OCI-LY1 (cell line): ENCODE measurements around the gene ZNF362.

ENCODE experiments used
- H2AFZ ChIP-seq: fragments of 200-600 bp; sonication (generic), shearing (Covaris generic); 2 replicates; pipeline ENCODE4 v1.6.0; 2014; ENCODE audit warnings: antibody characterized with exemption, mild to moderate bottlenecking, low read length
- H3F3A ChIP-seq: fragments of 200-600 bp; sonication (generic), shearing (Covaris generic); 2 replicates; pipeline ENCODE4 v1.6.0; 2014; ENCODE audit warnings: mild to moderate bottlenecking, antibody characterized with exemption, low read length, moderate library complexity; ENCODE audit not compliant: insufficient read depth
- H3K27ac ChIP-seq: fragments of 200-600 bp; sonication (generic); 2 replicates; pipeline ENCODE4 v1.5.1; 2014; ENCODE audit warnings: low read length, mixed run types, mild to moderate bottlenecking, low read depth; ENCODE audit not compliant: poor library complexity, severe bottlenecking
- H3K27me3 ChIP-seq: fragments of 200-600 bp; sonication (generic); 2 replicates; pipeline ENCODE4 v1.6.0; 2014; ENCODE audit warnings: antibody characterized with exemption, mild to moderate bottlenecking, low read length, moderate library complexity; ENCODE audit not compliant: insufficient read depth
- H3K36me3 ChIP-seq: fragments of 200-600 bp; sonication (generic); 2 replicates; pipeline ENCODE4 v1.6.1; 2014; ENCODE audit warnings: mild to moderate bottlenecking, antibody characterized with exemption, low read length, moderate library complexity, mixed read lengths; ENCODE audit not compliant: insufficient read depth
- H3K4me1 ChIP-seq: fragments of 200-600 bp; sonication (generic); 2 replicates; pipeline ENCODE4 v1.5.1; 2014; ENCODE audit warnings: mild to moderate bottlenecking, low read length, moderate library complexity; ENCODE audit not compliant: insufficient read depth, severe bottlenecking
- H3K4me2 ChIP-seq: fragments of 200-600 bp; sonication (generic), shearing (Covaris generic); 2 replicates; pipeline ENCODE4 v1.6.1; 2014; ENCODE audit warnings: low read length
- H3K4me3 ChIP-seq: fragments of 200-600 bp; sonication (generic); 2 replicates; pipeline ENCODE4 v1.5.1; 2014; ENCODE audit warnings: low read length, low read depth, mild to moderate bottlenecking, mixed read lengths; ENCODE audit not compliant: poor library complexity, severe bottlenecking
- H3K79me2 ChIP-seq: fragments of 200-600 bp; shearing (Covaris generic); 2 replicates; pipeline ENCODE4 v1.6.1; 2016; ENCODE audit warnings: mixed run types, low read length, mixed read lengths; ENCODE audit not compliant: insufficient read depth
- H3K9ac ChIP-seq: fragments of 200-600 bp; sonication (generic), shearing (Covaris generic); 2 replicates; pipeline ENCODE4 v1.6.1; 2014; ENCODE audit warnings: mild to moderate bottlenecking, low read length, mixed read lengths
- H3K9me2 ChIP-seq: fragments of 200-600 bp; sonication (generic), shearing (Covaris generic); 2 replicates; pipeline ENCODE4 v1.6.1; 2014; ENCODE audit warnings: low read depth, mild to moderate bottlenecking, low read length, mixed read lengths
- H3K9me3 ChIP-seq: fragments of 200-600 bp; shearing (Covaris generic); 2 replicates; pipeline ENCODE4 v1.6.1; 2014; ENCODE audit warnings: low read length, mixed read lengths
- H4K20me1 ChIP-seq: fragments of 200-600 bp; sonication (generic), shearing (Covaris generic); 2 replicates; pipeline ENCODE4 v1.6.0; 2016; ENCODE audit warnings: mild to moderate bottlenecking, low read length; ENCODE audit not compliant: insufficient read depth
- CTCF ChIP-seq: fragments of 200-600 bp; sonication (generic), shearing (Covaris generic); IDR thresholded peaks from 2 replicates; pipeline ENCODE4 v1.5.1; 2017; ENCODE audit warnings: mild to moderate bottlenecking, antibody characterized with exemption, low read length, moderate library complexity, mixed read lengths
- EZH2 ChIP-seq: fragments of 200-600 bp; sonication (generic), shearing (Covaris generic); IDR thresholded peaks from 2 replicates; pipeline ENCODE4 v1.8.0; 2017; ENCODE audit warnings: borderline replicate concordance, mixed run types, mild to moderate bottlenecking, antibody characterized with exemption, low read length, moderate library complexity, mixed read lengths

ZNF362 gene

DNA sequence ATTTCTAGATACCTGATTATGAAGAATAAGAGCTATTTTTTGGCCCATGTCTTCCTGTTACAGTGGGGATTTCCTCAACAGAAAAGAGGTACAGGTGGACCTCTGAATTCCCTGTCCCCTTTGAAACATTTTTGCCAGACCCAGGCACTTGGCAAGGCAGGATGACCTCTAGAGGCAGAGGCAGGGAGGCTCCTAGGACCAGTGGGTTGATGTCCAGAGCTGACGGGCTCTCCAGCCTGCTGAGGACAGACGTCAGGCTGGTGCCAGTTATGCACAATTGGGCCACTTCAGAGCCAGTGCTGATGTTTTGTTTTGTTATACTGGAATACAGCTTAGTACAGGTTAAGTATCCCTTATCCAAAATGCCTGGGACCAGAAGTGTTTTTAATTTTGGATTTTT, 83.1 kb downstream of the ZNF362 start:
- no peak for TF ChIP-seq CTCF
- TF ChIP-seq EZH2 = no peak
- Histone ChIP-seq H3K4me3 (no peak overlapping the region), H3K27me3 (no peaks in the 10 kb centered on the region), H3K9me2 (no peaks in the 10 kb centered on the region), H2AFZ (no peak overlapping the region), H3K9me3 (no peaks in the 10 kb centered on the region), H3F3A (no peaks in the 10 kb centered on the region), H3K27ac (no peak overlapping the region), H4K20me1 (0 out of 2 replicates have a peak, but pooled peaks cover 2% of the 10 kb centered on the region), H3K4me1 (no peaks in the 10 kb centered on the region), H3K79me2 (no peaks in the 10 kb centered on the region), H3K9ac (no peak overlapping the region), H3K36me3 (no peaks in the 10 kb centered on the region), H3K4me2 (no peak overlapping the region)

- Histone ChIP-seq H4K20me1 (0 out of 2 replicates have a peak, but pooled peaks cover 2% of the 10 kb centered on the region), H3K9me3 (no peaks in the 10 kb centered on the region), H3K27me3 (no peaks in the 10 kb centered on the region), H3K9me2 (no peaks in the 10 kb centered on the region), H3F3A (no peaks in the 10 kb centered on the region), H3K9ac (no peak overlapping the region), H3K4me2 (no peak overlapping the region), H3K27ac (no peak overlapping the region), H2AFZ (no peak overlapping the region), H3K36me3 (no peaks in the 10 kb centered on the region), H3K4me1 (no peaks in the 10 kb centered on the region), H3K79me2 (no peaks in the 10 kb centered on the region), H3K4me3 (no peak overlapping the region)
- TF ChIP-seq EZH2 = no peak
- TF ChIP-seq CTCF = no peak
Observed at GRCh38 chr1:33341190-33341589, 84.9 kb downstream of the ZNF362 start.

GRCh38 chr1:33342041-33342723, 85.9 kb downstream of the ZNF362 start:
- peaks cover 4% of the 10 kb centered on the region; the same call in 1 of the 2 replicates for H4K20me1 ChIP-seq
- no peak overlapping the region for H3K9ac ChIP-seq
- no peaks in the 10 kb centered on the region for H3K4me1 ChIP-seq
- H3K4me3 ChIP-seq = no peak overlapping the region
- no peaks in the 10 kb centered on the region for H3K9me2 ChIP-seq
- no peak overlapping the region for H3K4me2 ChIP-seq
- H3F3A ChIP-seq = no peaks in the 10 kb centered on the region
- H3K27me3 ChIP-seq = no peaks in the 10 kb centered on the region
- no peak for TF ChIP-seq EZH2
- no peak for TF ChIP-seq CTCF
- no peaks in the 10 kb centered on the region for H3K9me3 ChIP-seq
- H3K27ac ChIP-seq = no peak overlapping the region
- H3K36me3 ChIP-seq = no peaks in the 10 kb centered on the region
- no peak overlapping the region for H2AFZ ChIP-seq
- no peaks in the 10 kb centered on the region for H3K79me2 ChIP-seq
